Measurements from ENCODE around the gene CPVL. TPM values are rescaled to one million over a fixed set of nuclear protein-coding genes. Genes with fewer than 3 reads are reported as not detected.

The CPVL gene
- total RNA-seq, 4 donors from 2014 or later = 8.1 to 17.1 (median 10.1) TPM

GRCh38 chr7:29080803-29081202 lies 65.5 kb downstream of the CPVL start:
- no peaks in the 10 kb centered on the region for H3K9me3 ChIP-seq
- DNase-seq (ENCODE audit: low spot score in 2 of 2) = no peak
- no peaks in the 10 kb centered on the region for H3K36me3 ChIP-seq
- 38% methylated on average over 7 of the region's 7 CpGs for WGBS
- H3K4me3 ChIP-seq = no peak overlapping the region
- H3K4me1 ChIP-seq = peaks cover 16% of the 10 kb centered on the region
- TF ChIP-seq POLR2A (IDR thresholded peaks at IDR 0.05) (no peak), POLR2AphosphoS5 (IDR thresholded peaks at IDR 0.05) (no peak), EP300 (IDR thresholded peaks at IDR 0.05) (no peak), CTCF (IDR thresholded peaks at IDR 0.05) (no peak)
- no peaks in the 10 kb centered on the region for H3K27me3 ChIP-seq
- H3K27ac ChIP-seq = no peak overlapping the region

- no peak for DNase-seq (ENCODE audit: low spot score in 2 of 2)
- Histone ChIP-seq H3K27ac (no peak overlapping the region), H3K9me3 (no peaks in the 10 kb centered on the region), H3K4me3 (no peak overlapping the region), H3K27me3 (no peaks in the 10 kb centered on the region), H3K4me1 (peaks cover 16% of the 10 kb centered on the region), H3K36me3 (no peaks in the 10 kb centered on the region)
- TF ChIP-seq CTCF (IDR thresholded peaks at IDR 0.05) = no peak
- no peak for TF ChIP-seq POLR2AphosphoS5 (IDR thresholded peaks at IDR 0.05)
- TF ChIP-seq POLR2A (IDR thresholded peaks at IDR 0.05) = no peak
- no peak for TF ChIP-seq EP300 (IDR thresholded peaks at IDR 0.05)
- 78% methylated on average over 4 of the region's 4 CpGs for WGBS
Observed at GRCh38 chr7:29078311-29079260, 67.8 kb downstream of the CPVL start.

- Histone ChIP-seq H3K27ac (no peak overlapping the region), H3K9me3 (no peaks in the 10 kb centered on the region), H3K36me3 (no peaks in the 10 kb centered on the region), H3K27me3 (no peaks in the 10 kb centered on the region), H3K4me1 (peaks cover 16% of the 10 kb centered on the region), H3K4me3 (no peak overlapping the region)
- WGBS = 94% methylated on average over 4 of the region's 4 CpGs
- no peak for TF ChIP-seq POLR2AphosphoS5 (IDR thresholded peaks at IDR 0.05)
- TF ChIP-seq EP300 (IDR thresholded peaks at IDR 0.05) = no peak
- TF ChIP-seq CTCF (IDR thresholded peaks at IDR 0.05) = no peak
- TF ChIP-seq POLR2A (IDR thresholded peaks at IDR 0.05) = no peak
- DNase-seq (ENCODE audit: low spot score in 2 of 2) = no peak
Observed at GRCh38 chr7:29077854-29078253, 68.5 kb downstream of the CPVL start.

GRCh38 chr7:29077176-29077575 lies 69.2 kb downstream of the CPVL start:
- no peak for DNase-seq (ENCODE audit: low spot score in 2 of 2)

More at GRCh38 chr7:29077176-29077575, 69.2 kb downstream of the CPVL start:
- no peaks in the 10 kb centered on the region for H3K36me3 ChIP-seq
- no peak for TF ChIP-seq CTCF (IDR thresholded peaks at IDR 0.05)
- TF ChIP-seq POLR2AphosphoS5 (IDR thresholded peaks at IDR 0.05) = no peak
- no peak for TF ChIP-seq POLR2A (IDR thresholded peaks at IDR 0.05)
- no peak for TF ChIP-seq EP300 (IDR thresholded peaks at IDR 0.05)
- H3K9me3 ChIP-seq = no peaks in the 10 kb centered on the region
- H3K27me3 ChIP-seq = no peaks in the 10 kb centered on the region
- H3K4me1 ChIP-seq = peaks cover 16% of the 10 kb centered on the region
- H3K4me3 ChIP-seq = no peak overlapping the region
- H3K27ac ChIP-seq = no peak overlapping the region

Data from suprapubic skin (tissue), 4 donors.